HT1080 (cell line): Measurements from ENCODE around the gene BOK. TPM values are rescaled to one million over a fixed set of nuclear protein-coding genes. Genes with fewer than 3 reads are reported as not detected.

Source experiments
- DNase-seq: peaks from one replicate; pipeline ENCODE4 v3.0.0-alpha.2; 2015; ENCODE audit warnings: low read depth
- small RNA-seq: library from RNA; depleted of rRNA; stranded (forward); fragments of <200 nt; gene quantifications from one replicate; pipeline ENCODE3, GENCODE V24; 2014
- total RNA-seq: library from RNA; depleted of rRNA; stranded (reverse); fragments of >200 nt; shearing (Covaris generic); gene quantifications from 2 replicates; pipeline ENCODE4 v1.2.3, GENCODE V29; 2014; rRNA removed

BOK gene
- total RNA-seq, 1 experiment from 2014 or later = 21.6 TPM

DNA sequence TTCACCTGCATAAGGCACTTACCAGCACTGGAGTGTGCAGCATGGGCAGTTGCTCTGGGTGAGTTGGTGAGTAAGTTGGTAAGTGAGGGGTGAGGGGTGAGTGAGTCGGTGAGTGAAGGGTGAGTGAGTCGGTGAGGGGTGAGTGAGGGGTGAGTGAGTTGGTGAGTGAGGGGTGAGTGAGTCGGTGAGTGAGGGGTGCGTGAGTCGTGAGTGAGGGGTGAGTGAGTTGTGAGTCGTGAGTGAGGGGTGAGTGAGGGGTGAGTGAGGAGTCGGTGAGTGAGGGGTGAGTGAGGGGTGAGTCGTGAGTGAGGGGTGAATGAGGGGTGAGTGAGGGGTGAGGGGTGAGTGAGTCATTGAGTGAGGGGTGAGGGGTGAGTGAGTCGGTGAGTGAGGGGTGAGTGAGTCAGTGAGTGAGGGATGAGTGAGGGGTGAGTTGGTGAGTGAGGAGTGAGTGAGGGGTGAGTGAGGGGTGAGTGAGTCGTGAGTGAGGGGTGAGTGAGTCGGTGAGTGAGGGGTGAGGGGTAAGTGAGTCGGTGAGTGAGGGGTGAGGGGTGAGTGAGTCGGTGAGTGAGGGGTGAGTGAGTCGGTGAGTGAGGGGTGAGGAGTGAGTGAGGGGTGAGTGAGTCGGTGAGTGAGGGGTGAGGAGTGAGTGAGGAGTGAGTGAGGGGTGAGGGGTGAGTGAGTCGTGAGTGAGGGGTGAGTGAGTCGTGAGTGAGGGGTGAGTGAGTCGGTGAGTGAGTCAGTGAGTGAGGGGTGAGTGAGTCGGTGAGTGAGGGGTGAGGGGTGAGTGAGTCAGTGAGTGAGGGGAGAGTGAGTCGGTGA, 61.3 kb downstream of the BOK start:
- no peak for DNase-seq

DNA sequence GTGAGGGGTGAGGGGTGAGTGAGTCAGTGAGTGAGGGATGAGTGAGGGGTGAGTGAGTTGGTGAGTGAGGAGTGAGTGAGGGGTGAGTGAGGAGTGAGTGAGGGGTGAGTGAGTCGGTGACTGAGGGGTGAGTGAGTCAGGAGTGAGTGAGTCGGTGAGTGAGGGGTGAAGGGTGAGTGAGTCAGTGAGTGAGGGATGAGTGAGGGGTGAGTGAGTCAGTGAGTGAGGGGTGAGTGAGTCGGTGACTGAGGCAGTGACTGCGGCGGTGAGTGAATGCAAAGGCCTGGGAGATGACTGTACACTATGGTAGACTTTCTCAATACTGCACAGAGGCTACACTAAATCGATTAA, 61.8 kb downstream of the BOK start:
- peak; percentile 51 for DNase-seq

Small RNAs within 50 kb of the gene (small RNA-seq; reads per million reads assigned to genes)
- not detected for gene RNA5SP122

Other genes starting within 250 kb of the BOK start
- gene HDLBP, start 243.1 kb upstream of the BOK start, total RNA-seq = 424 and 497 TPM in 2 replicates
- 212 and 259 TPM in 2 replicates for gene SEPTIN2, start 242.8 kb upstream of the BOK start, total RNA-seq
- gene FARP2, start 202.5 kb upstream of the BOK start, total RNA-seq = 29.7 and 33.8 TPM in 2 replicates
- gene STK25, start 50.2 kb upstream of the BOK start, total RNA-seq = 177 and 197 TPM in 2 replicates
- 103 TPM in 2 replicates for gene THAP4, start 78.4 kb downstream of the BOK start, total RNA-seq
- 67.6 and 69.7 TPM in 2 replicates for gene ATG4B, start 78.9 kb downstream of the BOK start, total RNA-seq
- gene DTYMK, start 128.1 kb downstream of the BOK start, total RNA-seq = 142 and 151 TPM in 2 replicates
- 29.7 and 32.2 TPM in 2 replicates for gene ING5, start 143.3 kb downstream of the BOK start, total RNA-seq
- 14.5 and 15.3 TPM in 2 replicates for gene D2HGDH, start 175.9 kb downstream of the BOK start, total RNA-seq
- not detected in 2 replicates for gene GAL3ST2, start 218.1 kb downstream of the BOK start, total RNA-seq